HEK293T (cell line): ENCODE results near the gene RGS14.

Experiments
- CTCF ChIA-PET: fragments of 350-600 bp; formaldehyde crosslinking; extraction: SDS; loops from one replicate; lab custom pipeline; 2021; ENCODE audit warnings: antibody characterized with exemption, inconsistent platforms; lab: Yijun Ruan, JAX
- POLR2A ChIA-PET: fragments of 350-600 bp; formaldehyde crosslinking; extraction: SDS; loops from one replicate; lab custom pipeline; 2020; ENCODE audit warnings: antibody characterized with exemption, inconsistent platforms; lab: Yijun Ruan, JAX
- DNase-seq: peaks from one replicate; pipeline ENCODE4 v3.0.0; 2012; ENCODE audit warnings: mixed read lengths; ENCODE audit errors: extremely low spot score
- ELF4 ChIP-seq: fragments of 450-650 bp; IDR thresholded peaks from 2 replicates; pipeline ENCODE4 v1.6.1; 2017; ENCODE audit warnings: antibody characterized with exemption
- FOXK2 ChIP-seq: fragments of 450-650 bp; IDR thresholded peaks from 2 replicates; pipeline ENCODE4 v1.6.1; 2016; ENCODE audit warnings: mild to moderate bottlenecking
- L3MBTL2 ChIP-seq: fragments of 450-650 bp; conservative IDR thresholded peaks from 2 replicates; pipeline ENCODE4 v1.6.1; 2016; ENCODE audit warnings: mild to moderate bottlenecking
- NFRKB ChIP-seq: fragments of 450-650 bp; IDR thresholded peaks from 2 replicates; pipeline ENCODE4 v1.6.1; 2016; ENCODE audit warnings: mild to moderate bottlenecking, moderate library complexity
- PKNOX1 ChIP-seq: fragments of 450-650 bp; IDR thresholded peaks from 2 replicates; pipeline ENCODE4 v1.6.1; 2016
- SP1 ChIP-seq: fragments of 450-650 bp; IDR thresholded peaks from 2 replicates; pipeline ENCODE4 v1.6.1; 2017
- SUZ12 ChIP-seq: fragments of 450-650 bp; IDR thresholded peaks from 2 replicates; pipeline ENCODE4 v1.6.1; 2016; ENCODE audit warnings: mild to moderate bottlenecking
- TARDBP ChIP-seq: fragments of 450-650 bp; IDR thresholded peaks from 2 replicates; pipeline ENCODE4 v1.6.1; 2016
- ZNF384 ChIP-seq: fragments of 450-650 bp; IDR thresholded peaks from 2 replicates; pipeline ENCODE4 v1.6.1; 2016

The RGS14 gene

GRCh38 chr5:177421062-177421798 is 63.5 kb downstream of the RGS14 start:
- no peak for DNase-seq
- ChIA-PET POLR2A (no interaction called here), CTCF (interaction anchor here (0.6 kb wide), 1 partner anchor 17 kb away, joined by 3 read pairs; no protein-coding TSS in a partner anchor)
- no peak for TF ChIP-seq TARDBP
- TF ChIP-seq PKNOX1 = no peak
- TF ChIP-seq NFRKB = no peak
- no peak for TF ChIP-seq FOXK2
- TF ChIP-seq ZNF384 = no peak
- TF ChIP-seq SP1 = no peak
- TF ChIP-seq ELF4 = no peak
- TF ChIP-seq SUZ12 = no peak
- TF ChIP-seq L3MBTL2 = no peak
